Pancreas (tissue), 10 donors: ENCODE measurements around the gene UBASH3B. TPM values are rescaled to one million over a fixed set of nuclear protein-coding genes. Genes with fewer than 3 reads are reported as not detected.

Source experiments
- ATAC-seq, 4 donors: fragments of 200-7000 bp; cut with Tn5 transposase; one replicate each; pipeline versions ENCODE4 v1.8.0 to v1.9.1; 2020; ENCODE audit warnings: mild to moderate bottlenecking in 4 of 4, moderate library complexity in 4 of 4
- DNase-seq, 6 donors: peaks; one replicate each; pipeline ENCODE4 v3.0.0-alpha.2; 2020
- FAIRE-seq: peaks from 2 replicates; lab custom pipeline; 2012; peaks lifted over from hg19 to GRCh38; lab: Jason Lieb, UNC
- H3K27ac ChIP-seq, 4 donors: fragments of 200-600 bp; sonication (generic); 1 replicate in 3 of 4; 2 replicates in 1 of 4; pipeline versions ENCODE4 v1.5.0 to v1.8.0; 2020
- H3K27me3 ChIP-seq, 4 donors: fragments of 200-600 bp; one replicate each; pipeline ENCODE4 v1.8.0; 2021
- H3K36me3 ChIP-seq, 3 donors: fragments of 200-600 bp; sonication (generic) in 1 of 3; one replicate each; pipeline versions ENCODE4 v1.5.0 to v1.8.0; 2020 to 2021
- H3K4me1 ChIP-seq, 3 donors: fragments of 200-600 bp; one replicate each; pipeline ENCODE4 v1.8.0; 2021
- H3K4me3 ChIP-seq, 4 donors: fragments of 200-600 bp; sonication (generic) in 2 of 4; one replicate each; pipeline versions ENCODE4 v1.5.0 to v1.8.0; 2020 to 2021
- H3K9me3 ChIP-seq, 4 donors: fragments of 200-600 bp; one replicate each; pipeline ENCODE4 v1.8.0; 2021
- CTCF ChIP-seq, 4 donors: fragments of 200-600 bp; sonication (generic) in 3 of 4; IDR thresholded peaks; one replicate each; pipeline versions ENCODE4 v1.5.0 to v1.8.0; 2021; ENCODE audit warnings: antibody characterized with exemption in 4 of 4
- WGBS, 2 donors: extraction: QIAGEN DNeasy Blood & Tissue Kit; methylation state at CpG; one replicate each; pipeline ENCODE4 v1.1.7; 2013; 5-methylcytosine and 5-hydroxymethylcytosine counted together
- intact Hi-C, 3 donors: fragments of 100-400 bp; cut with DNase I; formaldehyde crosslinking; loops; one replicate each; pipeline versions ENCODE4 v1.11.1 to v1.14.2; 2022
- polyA plus RNA-seq, 2 donors: library from polyadenylated mRNA; stranded (reverse); fragments of 200-250 nt; gene quantifications; one replicate each; pipeline ENCODE4 v1.2.3, GENCODE V29; 2013
- total RNA-seq, 6 donors: library from RNA; stranded (reverse); fragmentation: NEBNext Ultra II Directional in 4 of 6; extraction: Animal tissue kit (Norgen Biotek cat#: 25700) in 4 of 6; gene quantifications; one replicate each; pipeline versions ENCODE4 v1.2.1 to v1.2.4, GENCODE V29; 2021 to 2023
- donor health status: healthy with polysubstance abuse.
- donor health status: DM: no; HTN: no; CAD: no; lungs with moderate emphysema.
- donor health status: DM: no; HTN: no; CAD: no.
- donor health status: control.
- donor health status: control.
- donor health status: Bipolar disorder and iron deficiency.
- donor health status: DM: yes; HTN: yes; CAD: no.
- donor health status: DM: no; HTN: no; CAD: no.
- donor health status: DM: no; HTN: no; CAD: no.
- donor health status: DM: yes; HTN: yes; CAD: no.

The UBASH3B gene
- total and polyA plus RNA-seq, 8 donors = 0.56 to 5.8 (median 1.8) TPM

GRCh38 chr11:122646549-122647340 is 8.8 kb upstream of the UBASH3B start:
- intact Hi-C loops = no loop called here
- Histone ChIP-seq H3K4me1 (no peaks in the 10 kb centered on the region), H3K27me3 (no peaks in the 10 kb centered on the region), H3K27ac (no peak overlapping the region), H3K4me3 (no peak overlapping the region), H3K9me3 (no peaks in the 10 kb centered on the region), H3K36me3 (no peaks in the 10 kb centered on the region)
- FAIRE-seq (no peak), DNase-seq (no peak), ATAC-seq (peak in 1 of 4 donors; percentile 17)
- no peak for TF ChIP-seq CTCF (IDR thresholded peaks at IDR 0.05)
- WGBS, 2 donors = 80% methylated on average over 6 of the region's 6 CpGs

GRCh38 chr11:122647736-122648275 is 7.7 kb upstream of the UBASH3B start:
- Histone ChIP-seq H3K27me3 (no peaks in the 10 kb centered on the region), H3K9me3 (no peaks in the 10 kb centered on the region), H3K4me1 (no peaks in the 10 kb centered on the region), H3K36me3 (no peaks in the 10 kb centered on the region), H3K27ac (no peak overlapping the region), H3K4me3 (no peak overlapping the region)
- DNase-seq (no peak), FAIRE-seq (no peak), ATAC-seq (no peak)
- no peak for TF ChIP-seq CTCF (IDR thresholded peaks at IDR 0.05)
- intact Hi-C loops = no loop called here

GRCh38 chr11:122649116-122649515 is 6.4 kb upstream of the UBASH3B start:
- no peak for TF ChIP-seq CTCF (IDR thresholded peaks at IDR 0.05)
- DNase-seq (no peak), FAIRE-seq (no peak), ATAC-seq (no peak)
- H3K36me3 ChIP-seq = no peaks in the 10 kb centered on the region
- intact Hi-C loops = no loop called here
- no peaks in the 10 kb centered on the region for H3K4me1 ChIP-seq
- H3K9me3 ChIP-seq = no peaks in the 10 kb centered on the region
- no peaks in the 10 kb centered on the region for H3K27me3 ChIP-seq
- 78 to 81% methylated on average over 3 of the region's 3 CpGs for WGBS, 2 donors
- H3K4me3 ChIP-seq = no peak overlapping the region
- no peak overlapping the region for H3K27ac ChIP-seq

GRCh38 chr11:122650619-122651018 is 4.9 kb upstream of the UBASH3B start:
- Histone ChIP-seq H3K9me3 (no peaks in the 10 kb centered on the region), H3K27me3 (no peaks in the 10 kb centered on the region), H3K36me3 (no peaks in the 10 kb centered on the region), H3K27ac (no peak overlapping the region), H3K4me3 (no peak overlapping the region), H3K4me1 (peaks cover 0 to 4% (median 4%) of the 10 kb centered on the region in 3 donors)
- intact Hi-C loops = no loop called here
- TF ChIP-seq CTCF (IDR thresholded peaks at IDR 0.05) = no peak
- ATAC-seq (no peak), DNase-seq (no peak), FAIRE-seq (no peak)
- WGBS, 2 donors = 9 to 32% methylated on average over 1 of the region's 1 CpG

- Histone ChIP-seq H3K27me3 (no peaks in the 10 kb centered on the region), H3K9me3 (no peaks in the 10 kb centered on the region), H3K4me3 (no peak overlapping the region), H3K36me3 (no peaks in the 10 kb centered on the region), H3K4me1 (peaks cover 0 to 9% (median 4%) of the 10 kb centered on the region in 3 donors), H3K27ac (no peak overlapping the region)
- no peak for TF ChIP-seq CTCF (IDR thresholded peaks at IDR 0.05)
- intact Hi-C loops = no loop called here
- 44 to 50% methylated on average over 2 of the region's 2 CpGs for WGBS, 2 donors
- ATAC-seq (no peak), FAIRE-seq (no peak), DNase-seq (no peak)
These were observed 3.0 kb upstream of the UBASH3B start for GRCh38 chr11:122652495-122652894.
